K562 (cell line): Measurements from ENCODE around the gene CNNM3. TPM values are rescaled to one million over a fixed set of nuclear protein-coding genes. Genes with fewer than 3 reads are reported as not detected.

ENCODE experiments used
- ARHGAP35 ChIP-seq: fragments of 450-650 bp; IDR thresholded peaks from 2 replicates; pipeline ENCODE4 v1.6.1; 2018; ENCODE audit not compliant: partially characterized antibody
- PML ChIP-seq: IDR thresholded peaks from 2 replicates; pipeline ENCODE4 v1.6.1; 2012; ENCODE audit warnings: low read length, inconsistent platforms
- RBM25 ChIP-seq: fragments of 200-400 bp; formaldehyde crosslinking; IDR thresholded peaks from 2 replicates; pipeline ENCODE4 v1.6.1; 2018; ENCODE audit warnings: low read length, low read depth, moderate library complexity; ENCODE audit not compliant: severe bottlenecking
- RNF219 ChIP-seq: fragments of 250-450 bp; sonication (Bioruptor Pico); IDR thresholded peaks from 2 replicates; pipeline ENCODE4 v1.5.0; 2022; ENCODE audit warnings: mild to moderate bottlenecking
- SMARCE1 ChIP-seq: fragments of 450-650 bp; IDR thresholded peaks from 2 replicates; pipeline ENCODE4 v1.7.1; 2016; ENCODE audit warnings: mild to moderate bottlenecking
- SREBF2 ChIP-seq: sonication (generic); formaldehyde crosslinking; IDR thresholded peaks from 2 replicates; pipeline ENCODE4 v1.4.0; 2020; ENCODE audit warnings: mild to moderate bottlenecking, missing genetic modification reagents
- SUPT5H ChIP-seq: fragments of 450-650 bp; IDR thresholded peaks from 2 replicates; pipeline ENCODE4 v1.6.1; 2016
- USF1 ChIP-seq: sonication (generic); formaldehyde crosslinking; IDR thresholded peaks from 2 replicates; pipeline ENCODE4 v1.9.0; 2022; ENCODE audit warnings: mild to moderate bottlenecking, missing genetic modification reagents
- XRCC3 ChIP-seq: fragments of 450-650 bp; IDR thresholded peaks from 2 replicates; pipeline ENCODE4 v1.6.1; 2017; ENCODE audit warnings: mild to moderate bottlenecking, moderate library complexity
- ZBTB40 ChIP-seq, 2 experiments: fragments of 450-650 bp in 1 of 2; sonication (generic) in 1 of 2; formaldehyde crosslinking in 1 of 2; IDR thresholded peaks; 2 replicates each; pipeline versions ENCODE4 v1.7.1 to v1.9.0; 2016 to 2022; ENCODE audit warnings: inconsistent platforms in 1 of 2, mild to moderate bottlenecking in 1 of 2, missing genetic modification reagents in 1 of 2
- ZNF280A ChIP-seq: fragments of 450-650 bp; IDR thresholded peaks from 2 replicates; pipeline ENCODE4 v1.6.1; 2018; ENCODE audit warnings: mild to moderate bottlenecking, low read depth; ENCODE audit not compliant: partially characterized antibody
- ZNF707 ChIP-seq: fragments of 250-450 bp; sonication (Bioruptor Pico); conservative IDR thresholded peaks from 2 replicates; pipeline ENCODE4 v1.8.0; 2022; ENCODE audit warnings: inconsistent platforms, mild to moderate bottlenecking, moderate library complexity
- ZNF766 ChIP-seq: fragments of 200-800 bp; sonication (Bioruptor generic); conservative IDR thresholded peaks from 2 replicates; pipeline ENCODE4 v1.6.1; 2016; ENCODE audit warnings: missing genetic modification characterization, missing compliant biosample characterization
- polyA plus RNA-seq, 8 experiments: library from polyadenylated mRNA; depleted of rRNA in 4 of 8; stranded (reverse) in 5 of 8; unstranded in 3 of 8; fragments of >200 nt; fragmentation: Nextera tagmentation in 2 of 8; fragmentation: Illumina TruSeq in 1 of 8; extraction: Ambion mirVana in 2 of 8; extraction: Trizol in 1 of 8; gene quantifications; 2 replicates each; pipeline versions ENCODE4 v1.2.1 to v1.2.3, GENCODE V29; 2011 to 2014; ENCODE audit warnings: inconsistent platforms in 1 of 8, missing spikeins in 1 of 8
- total RNA-seq, 7 experiments: library from RNA; depleted of rRNA in 6 of 7; stranded (reverse); fragments of >200 nt in 6 of 7; fragmentation: Illumina TruSeq in 2 of 7; extraction: Trizol in 2 of 7; gene quantifications; 2 replicates each; pipeline versions ENCODE4 v1.2.1 to v1.2.3, GENCODE V29; 2011 to 2021; ENCODE audit warnings: low replicate concordance in 1 of 7

CNNM3 gene
- total and polyA plus RNA-seq, 9 of the 15 experiments (the other 6 are each of a cell fraction or from before 2014, with no cell fraction given): 1.4 to 16.9 (median 6.5) TPM

- TF ChIP-seq ZBTB40 (IDR thresholded peaks at IDR 0.05) (no peak), ZBTB40 (CRISPR knock-in tag; IDR thresholded peaks at IDR 0.05) (no peak), RNF219 (CRISPR knock-in tag) (no peak), SREBF2 (CRISPR knock-in tag) (no peak), ZNF766 (CRISPR knock-in tag) (no peak), PML (no peak), USF1 (CRISPR knock-in tag) (0 out of 2 replicates have a peak, but pooled peaks have one; percentile 3), ARHGAP35 (no peak), XRCC3 (no peak), ZNF707 (no peak), SUPT5H (peak; percentile 55; the same call in 1 of the 2 replicates), SMARCE1 (no peak), RBM25 (no peak), ZNF280A (no peak)
Measured at GRCh38 chr2:96859099-96859649, 43.1 kb downstream of the CNNM3 start (continued).
